ENCODE data around the gene B9D1.
A peak's percentile ranks its signal among the peaks of the same experiment; 100 is the strongest.

B9D1 gene

DNA sequence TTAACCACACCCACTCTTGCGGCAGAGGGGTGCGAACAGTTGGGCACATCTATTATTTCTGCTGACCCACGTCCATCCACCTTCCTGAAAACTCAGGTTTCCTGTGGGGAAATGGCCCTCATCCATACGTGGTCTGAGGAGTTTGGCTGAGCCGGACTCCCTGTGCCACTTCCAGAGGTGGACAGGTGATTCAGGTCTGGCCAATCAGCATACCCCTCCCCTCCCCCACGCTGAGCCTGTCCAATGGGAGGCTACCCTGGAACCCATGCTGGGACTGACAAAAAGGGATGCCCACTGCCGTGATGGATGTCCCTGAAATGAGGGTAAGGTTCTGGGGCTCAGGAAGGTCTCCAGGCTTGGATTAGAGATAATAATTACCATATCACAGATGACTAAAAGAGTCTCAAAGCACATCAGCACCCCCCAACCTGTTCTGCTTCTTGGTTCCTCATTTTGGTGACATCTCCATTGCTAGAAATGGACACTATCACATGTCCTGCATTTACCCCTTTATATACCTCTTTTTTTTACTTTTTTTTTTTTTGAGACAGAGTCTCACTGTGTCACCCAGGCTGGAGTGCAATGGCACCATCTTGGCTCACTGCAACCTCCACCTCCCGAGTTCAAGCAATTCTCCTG lies 10.5 kb upstream of the B9D1 start:
- no peak for DNase-seq

DNA sequence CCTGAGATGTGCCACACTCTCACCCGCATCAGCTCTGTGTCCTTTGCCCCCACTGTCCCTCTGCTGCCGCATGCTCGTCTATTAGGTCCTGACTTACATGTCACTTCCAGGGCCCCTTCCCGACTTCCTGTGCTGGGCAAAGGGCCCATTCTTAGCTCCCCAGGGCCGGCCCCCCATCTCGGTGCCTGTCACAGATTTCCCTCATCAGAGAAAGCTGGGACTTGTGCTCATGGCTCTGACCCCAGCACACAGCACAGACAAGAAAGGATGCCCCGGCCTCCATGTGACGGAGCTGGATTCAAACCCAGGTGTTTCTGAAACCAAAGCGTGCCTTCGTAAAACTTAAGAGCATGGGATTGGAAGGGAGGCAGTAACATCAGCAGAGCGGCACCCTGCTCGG lies 9.9 kb upstream of the B9D1 start:
- no peak for DNase-seq

DNA sequence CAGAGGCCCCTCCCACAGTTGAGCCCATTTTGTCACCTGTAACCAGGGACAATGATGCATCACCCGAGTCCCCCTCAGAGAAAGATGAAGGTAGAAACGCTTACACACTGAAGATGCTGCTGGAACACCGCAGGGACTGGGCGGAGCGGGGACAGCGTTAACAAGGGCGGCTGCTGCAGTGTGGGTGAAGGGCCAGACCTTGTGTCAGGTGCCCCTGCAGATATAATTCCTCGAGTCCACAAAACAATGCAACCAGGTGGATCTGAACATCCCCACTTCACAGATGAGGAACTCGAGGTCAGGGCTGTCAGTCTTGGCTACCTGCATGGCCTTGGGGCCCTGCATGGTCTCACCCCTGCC lies 9.5 kb upstream of the B9D1 start:
- no peak for DNase-seq

DNA sequence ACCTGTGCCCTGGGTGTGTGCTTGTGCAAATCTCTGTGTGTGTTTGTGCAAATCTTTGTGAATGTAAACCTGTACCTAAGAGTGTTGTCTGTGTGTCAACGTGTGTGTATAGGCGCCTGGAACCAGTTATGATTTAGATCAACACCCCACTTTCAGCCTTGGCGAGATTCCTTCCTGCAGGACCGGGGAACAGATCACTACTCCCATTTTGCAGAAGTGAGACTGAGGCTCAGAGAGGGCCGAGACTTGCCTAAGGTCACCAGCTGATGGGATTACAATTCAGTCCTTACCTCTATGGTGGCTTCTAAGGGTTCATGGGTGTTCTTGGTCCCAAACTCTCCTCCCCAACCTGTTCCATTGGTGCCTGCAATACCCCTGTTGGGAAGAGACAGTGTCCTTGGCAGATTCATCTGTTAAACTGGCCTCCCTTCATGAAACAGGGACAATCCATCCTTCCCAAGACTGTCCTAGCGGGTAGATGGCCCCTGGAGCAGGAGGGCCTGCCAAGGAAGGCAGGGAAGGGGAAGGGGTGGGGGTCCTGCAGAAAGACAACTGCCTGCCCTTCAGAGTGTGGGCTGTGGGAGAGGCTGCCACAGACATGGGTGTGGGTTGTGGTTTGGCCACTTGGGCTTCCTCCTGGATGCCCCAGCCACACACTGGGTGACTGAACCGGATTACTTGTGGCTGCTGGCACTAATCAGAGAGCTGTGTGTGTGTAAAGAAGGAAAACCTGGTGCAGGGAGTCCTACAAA lies 8.9 kb upstream of the B9D1 start:
- peak; percentile 16 for DNase-seq

DNA sequence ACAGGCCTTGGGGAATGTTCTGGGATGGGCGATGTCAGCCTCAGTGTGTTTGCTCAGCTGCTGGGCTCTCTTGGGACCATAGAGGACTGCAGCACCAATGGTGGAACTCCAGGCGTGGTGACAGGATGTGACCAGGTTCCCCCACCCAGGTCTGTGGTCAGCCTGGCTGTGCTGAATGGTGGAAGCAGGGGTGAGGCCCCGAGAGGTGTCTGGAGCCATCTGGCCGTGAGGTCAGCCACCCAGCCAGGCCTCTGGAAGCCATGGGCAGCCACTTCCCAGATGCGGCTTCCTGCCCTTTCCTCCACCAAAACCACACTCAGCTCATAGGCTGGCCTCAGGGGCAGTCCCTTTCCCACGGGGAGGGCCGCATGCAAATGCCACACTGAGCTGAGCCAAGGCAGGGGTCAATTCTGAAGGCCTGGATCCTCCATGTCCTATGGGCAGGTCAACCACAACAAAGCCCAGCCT lies 8.0 kb upstream of the B9D1 start:
- DNase-seq = peak; percentile 47

DNA sequence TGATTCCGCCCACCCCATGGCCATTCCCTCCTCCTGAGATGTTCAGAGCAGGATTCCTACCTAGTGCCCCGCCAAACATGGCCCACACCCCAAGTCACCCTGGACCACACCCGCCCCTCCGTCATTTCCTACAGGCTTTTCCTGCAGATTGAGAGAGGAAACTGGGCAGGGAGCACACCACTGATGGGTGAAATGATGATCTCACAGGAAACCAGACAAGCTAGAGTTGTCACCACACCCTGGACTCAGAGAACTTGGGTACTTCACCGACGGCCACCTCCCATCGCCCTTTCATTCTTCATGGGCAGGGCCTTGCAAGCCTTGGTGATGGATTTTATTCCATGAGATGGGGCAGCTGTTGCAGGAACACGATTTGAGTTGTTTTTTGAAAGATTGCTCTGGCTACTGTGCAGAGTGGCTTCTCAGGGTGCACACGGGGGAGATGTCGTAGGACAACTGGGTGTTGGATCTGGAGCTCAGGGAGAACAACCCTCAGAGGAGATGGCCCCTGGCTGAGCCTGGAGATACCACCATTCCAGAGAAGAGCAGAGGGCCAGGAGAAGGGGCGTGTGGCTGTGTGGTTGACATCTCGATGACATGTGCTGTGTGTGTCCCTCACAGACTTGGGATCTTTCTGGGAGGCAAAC lies 7.4 kb upstream of the B9D1 start:
- DNase-seq = peak; percentile 56

DNA sequence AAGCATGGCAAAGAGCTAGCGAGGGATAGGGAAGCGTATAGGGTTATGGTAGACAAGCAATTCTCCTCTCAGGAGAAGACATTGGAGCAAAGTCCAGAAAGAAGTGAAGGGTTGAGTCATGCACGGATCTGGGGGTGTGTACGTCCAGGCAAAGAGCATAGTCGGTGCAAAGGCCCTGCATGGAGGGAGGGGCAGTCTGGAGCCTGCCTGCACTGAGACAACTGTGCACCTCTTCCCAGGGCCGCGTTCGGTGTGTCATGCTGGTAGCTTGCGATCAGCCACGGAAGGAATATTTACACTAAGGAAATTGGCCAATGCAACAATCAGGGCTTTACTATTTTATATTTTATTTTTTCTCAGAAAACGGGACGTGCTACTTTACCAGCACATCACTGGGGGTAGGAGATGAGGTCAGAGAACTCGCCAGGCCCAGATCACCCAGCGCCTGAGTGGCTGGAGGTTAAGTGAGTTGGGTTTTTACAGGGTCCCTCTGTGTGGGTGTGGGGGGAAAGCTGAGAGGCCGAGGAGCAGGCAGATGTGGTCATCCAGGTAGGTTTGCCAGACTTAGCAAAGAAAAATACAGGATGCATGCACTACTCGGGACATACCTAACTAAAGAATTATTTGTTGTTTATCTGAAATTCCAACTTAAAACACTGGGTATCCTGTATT lies 6.7 kb upstream of the B9D1 start:
- no peak for DNase-seq

DNA sequence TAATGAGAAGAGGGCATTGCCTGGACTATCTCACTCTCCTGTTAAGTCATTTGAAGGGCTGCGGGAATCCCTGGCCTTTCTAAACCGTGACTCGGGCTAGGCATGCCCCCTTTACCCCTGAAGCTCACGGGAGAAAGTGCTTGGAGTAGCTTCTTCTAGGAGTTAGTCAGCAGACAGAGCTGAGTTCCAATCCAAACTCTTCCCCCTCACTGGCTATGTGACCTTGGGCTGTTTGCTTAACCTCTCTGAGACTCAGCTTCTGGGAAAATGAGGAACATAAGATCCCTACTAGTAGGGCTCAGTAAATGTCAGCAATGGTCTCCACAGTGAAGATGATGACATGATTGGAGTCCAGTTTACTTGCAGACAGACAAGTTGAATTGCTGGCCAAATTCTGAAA lies 5.7 kb upstream of the B9D1 start:
- no peak for DNase-seq

DNA sequence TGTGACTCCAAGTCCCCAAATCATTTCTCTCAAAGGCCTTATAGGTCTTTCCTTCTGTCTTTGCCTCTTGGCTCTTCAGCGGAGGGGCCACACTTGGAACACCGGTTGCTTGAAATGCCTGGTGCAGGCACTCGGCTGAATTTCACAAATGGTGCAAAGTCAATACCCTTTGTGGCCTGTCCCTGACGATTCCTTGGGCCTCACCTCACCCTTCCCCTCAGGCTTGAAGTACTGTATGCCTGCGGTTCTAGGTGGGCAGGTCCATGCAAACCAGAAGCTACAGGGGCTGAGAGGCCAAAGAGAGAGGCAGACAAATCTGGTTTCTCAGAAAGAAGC lies 4.1 kb upstream of the B9D1 start:
- no peak for DNase-seq

DNA sequence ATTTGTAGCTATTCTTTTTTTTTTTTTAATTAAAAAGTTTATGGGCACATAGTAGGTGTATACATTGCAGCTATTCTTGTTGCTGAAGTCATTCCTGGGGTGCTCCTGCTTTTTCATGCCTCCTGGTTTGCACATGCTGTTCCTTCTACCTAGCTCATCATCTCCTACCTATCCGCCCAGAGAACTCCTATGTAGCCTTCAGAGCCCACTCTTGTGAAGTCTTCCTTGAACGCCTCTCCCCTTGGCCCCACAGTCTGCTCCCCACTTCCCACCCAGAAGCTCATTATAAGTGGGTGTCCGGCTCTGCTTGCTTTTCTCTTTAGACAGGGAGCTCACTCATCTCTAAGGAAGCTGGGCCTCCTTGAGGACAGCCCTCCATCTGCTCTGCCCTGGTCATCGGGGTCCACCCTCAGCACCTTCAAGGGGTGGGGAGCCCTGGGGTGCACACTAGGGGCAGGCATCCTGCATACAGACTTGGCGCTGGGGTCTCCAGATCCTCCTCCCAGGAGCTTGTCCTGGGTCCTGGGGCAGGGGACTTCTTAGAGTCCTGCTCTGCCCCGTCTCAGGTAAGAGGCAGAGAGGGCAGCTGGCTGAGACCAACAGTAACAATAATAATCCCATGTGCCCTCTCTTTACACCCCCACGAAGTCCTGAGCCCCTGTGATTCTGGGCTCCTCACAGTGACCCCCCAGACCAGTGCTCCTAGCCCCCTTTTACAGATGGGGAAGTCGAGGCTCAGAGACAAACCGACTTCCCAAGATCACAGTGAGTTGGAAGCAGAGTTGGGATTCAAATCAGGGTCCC lies 3.5 kb upstream of the B9D1 start:
- no peak for DNase-seq

DNA sequence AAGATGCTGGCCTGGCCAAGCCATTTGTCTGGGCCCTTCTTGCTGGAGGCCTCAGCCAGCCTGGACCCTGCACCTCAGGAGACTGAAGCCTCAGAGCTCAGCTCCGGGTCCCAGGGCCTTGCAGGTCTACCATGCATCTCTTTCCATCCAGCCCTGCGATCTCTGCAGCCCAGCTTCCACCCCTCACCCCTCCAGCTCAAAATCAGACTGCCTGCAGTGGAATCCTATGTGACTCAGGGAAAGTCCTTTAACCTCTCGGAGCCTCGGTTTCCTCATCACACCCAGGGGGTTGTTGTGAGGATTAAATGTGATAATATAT lies 2.9 kb upstream of the B9D1 start:
- DNase-seq = no peak

DNA sequence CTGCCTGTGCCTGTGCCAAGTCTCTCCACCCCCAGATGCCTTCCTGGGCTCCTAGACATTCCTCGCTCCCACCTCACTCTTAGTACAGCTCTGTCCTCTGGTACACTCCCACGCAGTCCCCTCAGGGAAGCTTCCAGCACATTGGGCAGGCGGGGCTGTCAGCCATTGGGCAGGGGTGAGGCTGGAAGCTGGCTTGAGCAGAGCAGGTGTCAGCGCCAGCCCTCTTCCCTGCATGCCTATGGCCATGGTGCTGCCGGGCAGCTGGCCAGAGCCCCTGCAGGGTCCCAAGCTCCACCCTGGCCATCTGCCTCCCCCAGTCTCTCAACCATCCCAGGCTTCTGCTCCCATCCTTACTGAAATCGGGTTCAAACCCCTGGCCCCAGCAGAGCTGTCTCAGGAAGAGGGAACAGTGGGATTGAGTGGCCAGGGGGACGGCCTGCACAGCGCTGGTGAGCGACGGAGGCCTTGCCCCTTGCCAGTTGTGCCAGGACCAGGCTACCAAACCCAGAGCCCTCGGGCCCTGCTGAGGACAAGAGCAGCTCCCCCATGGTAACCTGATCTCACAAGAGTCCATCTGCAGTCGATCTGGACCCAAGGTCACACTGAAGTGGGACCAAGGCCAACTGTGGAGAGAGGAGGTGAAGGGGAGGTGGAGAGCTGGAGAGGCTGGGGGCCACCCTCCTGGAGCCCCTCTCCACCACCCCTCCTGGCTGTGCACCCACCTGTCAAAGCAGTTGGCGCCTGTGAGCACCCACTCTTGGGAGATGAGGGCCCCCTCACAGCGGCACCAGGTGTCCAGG lies 2.4 kb upstream of the B9D1 start:
- no peak for DNase-seq

DNA sequence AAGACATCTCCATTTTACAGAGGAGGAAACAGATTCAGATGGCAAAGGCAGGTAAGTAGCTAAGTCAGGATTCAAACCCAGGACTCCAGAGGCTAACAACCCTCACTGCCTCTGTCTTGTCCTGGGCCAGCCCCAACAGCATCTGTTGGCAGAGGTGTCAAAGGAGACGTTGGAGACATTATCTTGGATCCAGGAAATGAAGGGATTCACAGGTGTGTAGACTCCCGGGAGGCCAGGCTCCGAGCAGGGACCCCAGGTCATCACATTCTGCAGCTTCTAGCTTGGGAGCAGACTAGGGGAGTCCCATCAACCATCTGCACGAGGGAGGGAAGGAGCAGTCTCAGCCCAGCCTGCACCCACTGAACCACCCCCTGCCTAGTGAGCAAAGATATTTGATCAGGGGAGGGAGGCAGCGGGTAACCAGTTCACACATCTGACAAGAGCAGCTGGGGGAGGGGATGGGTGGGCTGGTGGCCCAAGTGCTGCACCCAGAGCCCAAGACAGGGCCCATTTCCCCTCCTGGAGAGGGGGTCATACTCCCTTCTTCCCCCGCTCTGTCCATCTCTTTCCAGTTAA lies 1.0 kb upstream of the B9D1 start:
- no peak for DNase-seq

DNA sequence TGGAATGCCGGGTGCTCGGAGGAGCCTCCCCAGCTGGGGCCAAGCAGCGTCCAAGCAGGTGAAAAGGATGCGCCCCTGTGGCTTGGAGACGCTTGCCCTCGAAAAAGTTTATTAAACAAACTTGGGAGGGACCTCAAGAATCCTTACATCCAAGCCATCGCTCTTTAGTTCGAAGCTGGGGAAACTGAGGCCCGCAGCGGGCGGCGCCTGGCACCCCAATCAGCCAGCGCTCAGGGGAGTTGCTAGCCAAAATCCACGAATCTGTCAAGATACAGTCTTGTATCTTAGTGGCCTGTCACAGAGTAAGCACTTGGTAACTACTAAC lies 553 bp upstream of the B9D1 start:
- DNase-seq = no peak

DNA sequence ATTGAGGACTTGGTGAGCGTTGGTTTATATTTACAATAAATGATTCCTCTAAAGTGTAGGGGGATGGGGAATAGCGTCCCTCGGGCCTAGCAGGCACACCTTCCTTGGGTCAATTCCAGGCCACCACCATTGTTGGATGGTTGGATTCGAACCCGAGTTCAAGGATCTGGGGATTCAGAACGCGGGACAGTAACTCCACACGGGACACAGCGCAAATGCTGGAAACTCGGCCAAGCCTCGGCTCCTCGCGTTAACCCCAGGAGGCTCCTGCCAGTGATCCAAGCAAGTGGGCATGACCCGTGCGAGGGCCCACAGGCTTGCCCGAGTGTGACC lies 613 bp downstream of the B9D1 start:
- no peak for DNase-seq

DNA sequence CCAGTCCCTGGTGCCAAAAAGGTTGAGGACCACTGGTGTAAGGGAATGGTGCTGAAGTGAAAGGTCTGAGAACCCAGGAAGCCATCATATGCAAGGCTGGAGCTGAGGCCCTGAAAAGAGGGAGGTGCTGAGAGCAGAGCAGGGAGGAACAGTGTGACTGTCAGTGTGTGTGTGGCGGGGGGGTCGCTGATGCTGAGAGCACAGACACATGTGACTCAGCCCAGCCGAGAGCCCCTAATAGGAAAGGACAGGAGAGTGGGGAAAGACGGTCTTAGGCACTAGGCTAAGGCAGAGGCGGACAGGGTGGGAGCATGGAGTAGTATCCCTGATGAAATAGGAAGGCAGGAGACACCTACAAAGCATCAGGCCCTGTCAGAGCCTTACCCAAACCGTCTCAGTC lies 1.2 kb downstream of the B9D1 start:
- DNase-seq = no peak

DNA sequence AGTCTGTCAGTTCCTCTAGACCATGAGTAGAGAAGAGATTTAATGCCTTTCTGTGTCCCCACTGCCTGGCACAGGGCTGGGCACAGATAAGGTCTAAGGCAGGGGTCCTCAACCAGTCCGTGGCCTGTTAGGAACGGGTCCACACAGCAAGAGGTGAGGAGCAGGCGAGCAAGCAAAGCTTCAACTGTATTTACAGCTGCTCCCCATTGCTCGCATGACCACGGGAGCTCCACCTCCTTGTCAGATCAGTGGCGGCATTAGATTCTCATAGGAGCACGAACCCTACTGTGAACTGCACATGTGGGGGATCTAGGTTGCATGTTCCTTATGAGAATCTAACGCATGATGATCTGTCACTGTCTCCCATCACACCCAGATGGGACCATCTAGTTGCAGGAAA lies 1.8 kb downstream of the B9D1 start:
- DNase-seq = no peak

DNA sequence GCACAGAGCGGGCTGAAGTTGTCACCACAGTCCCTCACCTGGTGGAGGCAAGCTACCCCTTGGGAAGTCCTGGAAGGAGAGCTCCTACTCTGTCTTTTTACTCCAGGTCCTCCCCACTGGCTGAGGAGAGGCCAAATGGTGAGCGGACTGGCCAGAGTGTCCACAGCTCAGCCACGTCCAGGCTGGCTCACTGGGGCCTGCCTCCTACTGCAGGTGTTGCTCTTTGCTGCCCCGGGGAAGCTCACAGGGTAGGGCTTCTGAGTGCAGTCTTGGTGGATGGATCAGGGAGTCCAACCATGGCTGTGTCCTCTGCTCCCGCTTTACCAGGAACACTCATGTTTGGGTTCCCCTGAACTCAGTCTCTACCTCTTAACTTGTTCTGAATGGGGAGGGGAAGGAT lies 2.7 kb downstream of the B9D1 start:
- no peak for DNase-seq

DNA sequence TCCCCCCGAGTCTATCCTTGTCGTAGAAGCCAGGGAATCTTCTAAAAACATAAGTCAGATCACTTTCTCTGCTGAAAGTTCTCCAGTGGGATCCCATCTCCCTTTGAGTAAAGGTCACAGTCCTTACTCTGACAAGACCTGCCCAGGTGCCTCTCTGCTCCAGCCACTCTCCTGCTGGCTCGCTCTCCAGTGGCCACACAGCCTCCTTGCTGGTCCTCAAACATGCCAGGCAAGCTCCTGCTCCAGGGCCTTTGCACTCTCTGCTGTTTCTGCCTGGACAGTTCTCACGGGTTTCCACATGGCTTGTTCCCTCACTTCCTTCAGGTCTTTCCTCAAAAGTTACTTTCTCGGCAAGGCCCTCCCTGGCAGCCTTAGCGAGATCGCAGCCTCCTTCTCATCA lies 3.4 kb downstream of the B9D1 start:
- no peak for DNase-seq

DNA sequence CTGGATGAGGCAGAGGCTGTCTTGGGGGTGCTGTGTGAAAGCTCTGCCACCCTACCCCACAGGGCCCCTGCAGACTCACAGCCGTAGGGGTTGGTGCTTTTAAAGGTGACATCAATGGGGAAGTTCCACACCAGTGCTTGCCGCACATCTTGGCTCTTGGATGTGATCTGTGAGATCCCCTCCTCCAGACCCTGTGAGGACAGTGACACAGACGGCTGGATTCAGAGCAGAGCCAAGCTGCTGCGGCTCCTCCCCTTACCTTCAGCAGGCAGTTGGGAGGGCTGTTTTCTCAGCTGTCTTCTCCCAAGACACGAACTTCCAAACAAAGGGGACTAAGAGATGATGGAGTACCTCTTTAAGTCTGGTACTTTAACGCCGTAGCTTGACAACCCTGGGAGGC lies 4.8 kb downstream of the B9D1 start:
- no peak for DNase-seq

DNA sequence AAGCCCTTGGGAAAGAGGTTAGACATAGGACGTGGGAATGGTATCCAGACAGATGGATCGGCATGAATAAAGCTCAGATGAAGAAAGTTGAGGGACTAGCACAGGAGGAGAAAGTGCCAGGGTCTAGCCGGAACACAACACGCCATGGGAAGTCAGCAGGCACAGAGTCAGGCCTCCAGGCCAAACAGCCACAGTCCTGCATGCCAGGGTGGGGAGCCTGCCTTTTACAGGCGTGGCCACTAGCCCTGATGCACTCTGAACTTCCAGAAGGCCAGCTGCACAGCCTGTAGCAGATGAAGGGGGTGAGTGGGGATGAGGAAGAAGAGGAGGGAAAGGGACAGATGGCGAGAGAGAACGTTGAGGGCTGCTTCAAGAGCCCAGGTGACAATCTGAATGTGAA lies 5.2 kb downstream of the B9D1 start:
- no peak for DNase-seq

DNA sequence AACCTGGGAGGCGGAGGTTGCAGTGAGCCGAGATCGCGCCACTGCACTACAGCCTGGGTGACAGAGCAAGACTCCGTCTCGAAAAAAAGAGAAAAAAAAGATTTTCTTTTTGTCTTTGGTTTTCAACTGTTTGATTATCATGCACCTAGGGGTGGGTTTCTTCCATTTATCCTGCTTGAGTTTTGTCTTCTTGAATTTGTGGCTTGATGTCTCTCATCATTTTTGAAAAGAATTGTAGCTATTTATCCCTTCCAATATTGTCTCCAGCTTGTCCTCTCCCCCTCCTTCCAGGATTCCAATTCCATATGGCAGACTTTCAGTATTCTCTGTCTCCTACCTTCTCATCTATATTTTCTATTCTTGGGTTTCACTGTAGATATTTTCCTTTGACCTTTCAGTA lies 7.8 kb downstream of the B9D1 start:
- no peak for DNase-seq
